A673 (cell line): ENCODE data around the gene UBE2E2. TPM values are rescaled to one million over a fixed set of nuclear protein-coding genes. Genes with fewer than 3 reads are reported as not detected.

ENCODE experiments used
- BruUV-seq: library from RNA; stranded (reverse); fragments of 400-500 nt; replicated peaks from 2 replicates; lab custom pipeline; 2021; lab: Mats Ljungman, UMichigan
- CTCF ChIA-PET: fragments of 300-600 bp; sonication (Branson Sonifier 250); formaldehyde crosslinking; loops from one replicate; lab custom pipeline; 2022; ENCODE audit warnings: antibody characterized with exemption; lab: Charles Lee
- POLR2A ChIA-PET: fragments of 300-600 bp; sonication (Branson Sonifier 250); formaldehyde crosslinking; loops from one replicate; lab custom pipeline; 2022; ENCODE audit warnings: antibody characterized with exemption; ENCODE audit not compliant: low non-redundant PET; lab: Charles Lee
- DNase-seq: peaks from one replicate; pipeline ENCODE4 v3.0.0-alpha.2; 2015; ENCODE audit warnings: low spot score
- H3K27ac ChIP-seq: fragments of 200-600 bp; sonication (generic); 2 replicates; pipeline ENCODE4 v1.5.1; 2016; ENCODE audit warnings: mixed run types, low read depth, mild to moderate bottlenecking, mixed read lengths, antibody characterized with exemption, low read length; ENCODE audit not compliant: poor library complexity, severe bottlenecking
- H3K27me3 ChIP-seq: fragments of 200-600 bp; sonication (generic); replicated peaks from 2 replicates; pipeline ENCODE4 v1.6.1; 2017; ENCODE audit warnings: mixed run types, low read depth, mild to moderate bottlenecking, mixed read lengths, antibody characterized with exemption, low read length; ENCODE audit not compliant: insufficient read depth, poor library complexity
- H3K36me3 ChIP-seq: fragments of 200-600 bp; sonication (generic); 2 replicates; pipeline ENCODE4 v1.6.1; 2016; ENCODE audit warnings: mixed run types, mild to moderate bottlenecking, mixed read lengths, antibody characterized with exemption, low read length; ENCODE audit not compliant: insufficient read depth, poor library complexity, severe bottlenecking
- H3K4me1 ChIP-seq: fragments of 200-600 bp; sonication (generic); 2 replicates; pipeline ENCODE4 v1.6.1; 2017; ENCODE audit warnings: mixed run types, mild to moderate bottlenecking, mixed read lengths, antibody characterized with exemption, low read length; ENCODE audit not compliant: insufficient read depth, poor library complexity, severe bottlenecking
- H3K4me3 ChIP-seq: fragments of 200-600 bp; sonication (generic); 2 replicates; pipeline ENCODE4 v1.5.1; 2016; ENCODE audit warnings: low read depth, mixed run types, mild to moderate bottlenecking, mixed read lengths, low read length; ENCODE audit not compliant: poor library complexity, severe bottlenecking
- H3K9me3 ChIP-seq: fragments of 200-600 bp; sonication (generic); 2 replicates; pipeline ENCODE4 v1.6.1; 2016; ENCODE audit warnings: mixed run types, low read depth, mild to moderate bottlenecking, mixed read lengths, antibody characterized with exemption, low read length; ENCODE audit not compliant: poor library complexity, severe bottlenecking
- EZH2 ChIP-seq: fragments of 200-600 bp; sonication (generic); IDR thresholded peaks from 2 replicates; pipeline ENCODE4 v1.6.1; 2017; ENCODE audit warnings: borderline replicate concordance, low read depth, mild to moderate bottlenecking, mixed read lengths, antibody characterized with exemption, low read length; ENCODE audit not compliant: poor library complexity, severe bottlenecking
- intact Hi-C: fragments of 100-400 bp; cut with micrococcal nuclease; formaldehyde crosslinking; loops from one replicate; pipeline ENCODE4 v1.10.0; 2022; ENCODE audit not compliant: unreplicated experiment
- total RNA-seq: library from RNA; stranded (reverse); gene quantifications from 2 replicates; pipeline ENCODE4 v1.2.3, GENCODE V29; 2021
- TF ChIP-seq, protein P1 (sequence below): fragments of 300-800, 200-600 bp; sonication (generic); conservative IDR thresholded peaks from 2 replicates; pipeline ENCODE4 v1.5.1; 2017; ENCODE audit warnings: low read depth, mild to moderate bottlenecking, antibody characterized with exemption, low read length, moderate library complexity, mixed read lengths

UBE2E2 gene
- total RNA-seq, 1 experiment from 2014 or later: 2.0 TPM

DNA sequence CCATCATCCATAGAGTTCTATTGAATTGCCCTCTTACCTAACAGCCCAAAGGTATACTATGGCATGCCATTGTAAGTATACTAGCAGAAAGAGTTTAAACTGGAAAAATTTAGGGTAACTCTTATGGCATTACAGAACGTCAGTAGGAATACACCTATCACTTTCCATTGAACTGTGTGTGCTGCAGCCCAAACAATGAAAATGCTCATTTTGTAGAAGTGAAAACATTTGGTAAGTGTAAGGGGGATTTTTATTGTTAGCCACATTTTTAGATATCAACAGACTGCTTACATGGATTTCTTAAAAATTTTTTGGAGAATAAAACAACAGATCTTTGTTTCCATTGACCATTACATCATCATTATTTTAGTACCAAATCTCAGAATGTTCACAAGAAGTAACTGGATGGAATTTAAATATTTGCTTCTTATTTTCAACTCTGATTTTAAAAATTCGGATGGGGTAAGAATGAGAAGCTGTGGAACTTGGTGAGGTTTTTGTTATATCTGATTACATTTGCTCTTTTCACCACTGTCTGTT is 245.9 kb downstream of the UBE2E2 start:
- Histone ChIP-seq H3K4me3 (no peak overlapping the region), H3K36me3 (no peaks in the 10 kb centered on the region), H3K27ac (no peak overlapping the region), H3K4me1 (no peaks in the 10 kb centered on the region), H3K9me3 (no peaks in the 10 kb centered on the region), H3K27me3 (peaks cover 10% of the 10 kb centered on the region)
- TF ChIP-seq, protein P1, sequence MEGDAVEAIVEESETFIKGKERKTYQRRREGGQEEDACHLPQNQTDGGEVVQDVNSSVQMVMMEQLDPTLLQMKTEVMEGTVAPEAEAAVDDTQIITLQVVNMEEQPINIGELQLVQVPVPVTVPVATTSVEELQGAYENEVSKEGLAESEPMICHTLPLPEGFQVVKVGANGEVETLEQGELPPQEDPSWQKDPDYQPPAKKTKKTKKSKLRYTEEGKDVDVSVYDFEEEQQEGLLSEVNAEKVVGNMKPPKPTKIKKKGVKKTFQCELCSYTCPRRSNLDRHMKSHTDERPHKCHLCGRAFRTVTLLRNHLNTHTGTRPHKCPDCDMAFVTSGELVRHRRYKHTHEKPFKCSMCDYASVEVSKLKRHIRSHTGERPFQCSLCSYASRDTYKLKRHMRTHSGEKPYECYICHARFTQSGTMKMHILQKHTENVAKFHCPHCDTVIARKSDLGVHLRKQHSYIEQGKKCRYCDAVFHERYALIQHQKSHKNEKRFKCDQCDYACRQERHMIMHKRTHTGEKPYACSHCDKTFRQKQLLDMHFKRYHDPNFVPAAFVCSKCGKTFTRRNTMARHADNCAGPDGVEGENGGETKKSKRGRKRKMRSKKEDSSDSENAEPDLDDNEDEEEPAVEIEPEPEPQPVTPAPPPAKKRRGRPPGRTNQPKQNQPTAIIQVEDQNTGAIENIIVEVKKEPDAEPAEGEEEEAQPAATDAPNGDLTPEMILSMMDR: no peak
- no peak for TF ChIP-seq EZH2
- ChIA-PET POLR2A (no interaction called here), CTCF (no interaction called here)
- no peak for DNase-seq
- no TSS peak for BruUV-seq
- intact Hi-C loops: no loop called here

DNA sequence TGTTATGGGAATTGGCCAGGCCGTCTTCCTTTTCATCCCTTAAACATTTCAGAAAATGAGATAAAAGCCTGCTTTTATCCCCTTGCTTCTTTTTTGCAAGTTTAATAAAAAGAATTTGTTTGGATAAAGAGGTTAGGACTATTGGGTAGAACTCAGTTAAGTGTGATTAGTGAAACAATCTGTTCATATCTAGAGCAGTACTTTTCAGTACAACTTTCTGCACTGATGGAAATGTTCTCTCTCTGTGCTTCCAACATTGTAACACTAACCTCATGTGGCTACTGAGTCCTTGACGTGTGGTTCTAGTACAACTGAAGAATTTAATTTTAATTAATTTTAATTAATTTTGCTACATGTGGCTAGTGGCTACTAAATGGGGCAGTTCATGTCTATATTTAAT is 246.9 kb downstream of the UBE2E2 start:
- Histone ChIP-seq H3K4me3 (no peak overlapping the region), H3K27me3 (peaks cover 10% of the 10 kb centered on the region), H3K9me3 (no peaks in the 10 kb centered on the region), H3K36me3 (no peaks in the 10 kb centered on the region), H3K27ac (no peak overlapping the region), H3K4me1 (no peaks in the 10 kb centered on the region)
- DNase-seq: no peak
- no TSS peak for BruUV-seq
- ChIA-PET CTCF (no interaction called here), POLR2A (no interaction called here)
- TF ChIP-seq, protein P1: no peak
- no peak for TF ChIP-seq EZH2
- intact Hi-C loops: no loop called here

DNA sequence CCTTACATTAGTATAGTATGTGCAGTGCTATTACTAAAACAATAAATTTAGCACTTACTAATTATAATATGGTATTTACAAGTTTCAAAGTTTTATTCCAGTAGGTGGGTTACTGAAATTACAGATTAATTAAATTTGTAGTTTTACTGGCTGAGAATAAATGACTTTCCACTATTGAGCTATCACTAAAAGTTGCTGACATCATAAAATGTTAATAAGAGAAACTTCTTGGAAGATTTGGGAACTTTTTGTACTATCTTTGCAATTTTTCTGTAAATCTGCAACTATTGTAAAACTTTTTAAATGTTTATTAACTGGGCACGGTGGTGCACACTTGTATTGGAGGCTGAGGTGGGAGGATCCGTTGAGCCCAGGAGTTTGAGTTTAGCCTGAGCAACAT is 247.7 kb downstream of the UBE2E2 start:
- BruUV-seq: no TSS peak

More for the DNA sequence above, 247.7 kb downstream of the UBE2E2 start:
- ChIA-PET POLR2A (no interaction called here), CTCF (interaction anchor here (0.6 kb wide), 1 partner anchor 298 kb away, joined by 5 read pairs; no protein-coding TSS in a partner anchor)
- H3K4me1 ChIP-seq: no peaks in the 10 kb centered on the region
- H3K4me3 ChIP-seq: no peak overlapping the region
- intact Hi-C loops: no loop called here
- no peak overlapping the region for H3K27ac ChIP-seq
- H3K27me3 ChIP-seq: peaks cover 10% of the 10 kb centered on the region
- no peak for DNase-seq
- H3K36me3 ChIP-seq: no peaks in the 10 kb centered on the region
- TF ChIP-seq, protein P1: no peak
- no peak for TF ChIP-seq EZH2
- H3K9me3 ChIP-seq: no peaks in the 10 kb centered on the region
